ENCODE measurements around the gene TAAR5.
A peak's percentile ranks its signal among the peaks of the same experiment; 100 is the strongest.
"Not testable (repeated sequence)": the region's sequence is repeated elsewhere in the genome, so short reads cannot be mapped to it uniquely, and the experiment has no call there.

The TAAR5 gene, protein sequence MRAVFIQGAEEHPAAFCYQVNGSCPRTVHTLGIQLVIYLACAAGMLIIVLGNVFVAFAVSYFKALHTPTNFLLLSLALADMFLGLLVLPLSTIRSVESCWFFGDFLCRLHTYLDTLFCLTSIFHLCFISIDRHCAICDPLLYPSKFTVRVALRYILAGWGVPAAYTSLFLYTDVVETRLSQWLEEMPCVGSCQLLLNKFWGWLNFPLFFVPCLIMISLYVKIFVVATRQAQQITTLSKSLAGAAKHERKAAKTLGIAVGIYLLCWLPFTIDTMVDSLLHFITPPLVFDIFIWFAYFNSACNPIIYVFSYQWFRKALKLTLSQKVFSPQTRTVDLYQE

DNA sequence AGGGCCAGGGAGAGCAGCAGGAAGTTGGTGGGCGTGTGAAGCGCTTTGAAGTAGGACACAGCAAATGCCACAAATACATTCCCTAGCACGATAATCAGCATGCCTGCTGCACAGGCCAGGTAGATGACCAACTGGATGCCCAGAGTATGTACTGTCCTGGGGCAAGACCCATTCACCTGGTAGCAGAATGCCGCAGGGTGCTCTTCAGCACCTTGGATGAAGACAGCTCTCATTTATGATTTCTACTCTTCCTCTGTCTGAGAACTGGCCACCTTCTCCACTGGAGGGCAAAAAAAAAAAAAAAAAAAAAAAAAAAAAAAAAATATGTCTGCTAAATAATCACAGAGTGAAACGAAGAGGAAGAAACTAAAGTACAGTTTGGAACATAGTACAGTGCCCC is at the start of gene TAAR5:
TSS of gene TAAR5 (minus strand) at position 288 of the 400 bp plus-strand sequence. CDS start at position 233, 55 bp downstream.
- no peak for DNase-seq (ENCODE audit: low spot score)

DNA sequence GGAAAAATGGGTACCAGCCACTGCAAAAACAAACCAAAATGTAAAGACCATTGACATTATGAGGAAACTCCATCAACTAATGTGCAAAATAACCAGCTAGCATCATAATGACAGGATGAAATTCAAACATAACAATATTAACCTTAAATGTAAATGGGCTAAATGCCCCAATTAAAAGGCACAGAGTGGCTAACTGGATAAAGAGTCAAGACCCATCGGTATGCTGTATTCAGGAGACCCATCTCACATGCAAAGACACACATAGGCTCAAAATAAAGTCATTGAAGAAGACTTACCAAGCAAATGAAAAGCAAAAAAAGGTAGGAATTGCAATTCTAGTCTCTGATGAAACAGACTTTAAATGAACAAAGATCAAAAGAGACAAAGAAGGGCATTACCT is 47.6 kb upstream of the TAAR5 start:
- not testable (repeated sequence) for DNase-seq (ENCODE audit: low spot score)

DNA sequence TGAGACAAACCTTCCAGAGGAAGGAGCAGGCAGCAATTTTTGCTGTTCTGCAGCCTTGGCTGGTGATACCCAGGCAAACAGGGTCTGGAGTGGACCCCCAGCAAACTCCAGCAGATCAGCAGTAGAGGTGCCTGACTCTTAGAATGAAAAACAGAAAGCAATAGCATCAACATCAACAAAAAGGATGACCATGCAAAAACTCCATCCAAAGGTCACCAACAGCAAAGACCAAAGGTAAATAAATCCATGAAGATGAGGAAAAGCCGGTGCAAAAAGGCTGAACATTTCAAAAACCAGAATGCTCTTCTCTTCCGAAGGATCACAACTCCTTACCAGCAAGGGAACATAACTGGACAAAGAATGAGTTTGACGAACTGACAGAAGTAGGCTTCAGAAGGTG is 46.4 kb upstream of the TAAR5 start:
- not testable (repeated sequence) for DNase-seq (ENCODE audit: low spot score)

DNA sequence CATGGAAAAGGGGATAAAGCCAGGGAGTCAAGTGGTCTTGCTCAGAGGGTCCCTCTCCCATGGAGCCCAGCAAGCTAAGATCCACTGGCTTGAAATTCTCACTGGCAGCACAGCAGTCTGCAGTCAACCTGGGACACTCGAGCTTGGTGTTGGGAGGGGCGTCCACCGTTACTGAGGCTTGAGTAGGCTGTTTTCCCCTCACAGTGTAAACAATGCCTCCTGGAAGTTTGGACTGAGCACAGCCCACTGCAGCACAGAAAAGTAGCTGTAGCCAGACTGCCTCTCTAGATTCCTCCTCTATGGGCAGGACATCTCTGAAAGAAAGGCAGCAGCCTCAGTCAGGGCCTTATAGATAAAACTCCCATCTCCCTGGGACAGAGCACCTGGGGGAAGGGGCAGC is 45.7 kb upstream of the TAAR5 start:
- DNase-seq (ENCODE audit: low spot score): not testable (repeated sequence)

DNA sequence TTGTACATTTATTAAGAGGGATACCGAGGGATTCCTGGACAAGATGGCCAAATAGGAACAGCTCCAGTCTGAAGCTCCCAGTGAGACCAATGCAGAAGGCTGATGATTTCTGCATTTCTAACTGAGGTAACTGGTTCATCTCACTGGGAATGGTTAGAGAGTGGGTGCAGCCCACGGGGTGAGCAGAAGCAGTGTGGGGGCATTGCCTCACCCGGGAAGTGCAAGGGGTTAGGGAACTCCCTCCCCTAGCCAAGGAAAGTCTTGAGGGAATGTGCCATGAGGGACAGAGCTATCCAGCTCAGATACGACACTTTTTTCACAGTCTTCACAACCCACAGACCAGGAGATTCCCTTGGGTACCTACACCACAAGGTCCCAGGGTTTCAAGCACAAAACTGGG is 45.3 kb upstream of the TAAR5 start:
- no peak for DNase-seq (ENCODE audit: low spot score)

DNA sequence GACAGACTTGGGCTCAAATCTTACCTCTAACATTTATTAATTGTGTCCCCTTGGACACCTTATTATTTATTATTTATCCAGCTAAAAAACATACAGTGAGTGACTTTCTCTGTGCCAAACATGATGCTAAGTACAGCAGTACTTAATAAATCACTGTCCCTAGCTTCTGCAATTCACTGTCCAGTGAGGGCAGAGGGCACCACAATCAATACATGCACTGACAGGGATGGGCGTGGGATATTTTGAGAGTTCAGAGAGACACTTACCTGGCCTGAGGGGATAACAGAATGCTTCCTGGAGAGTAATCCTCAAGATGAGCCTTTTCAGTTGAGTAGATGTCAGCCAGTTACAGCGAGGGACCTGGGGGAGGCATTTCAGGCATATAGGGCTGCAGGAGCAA is 43.8 kb upstream of the TAAR5 start:
- DNase-seq (ENCODE audit: low spot score): no peak

DNA sequence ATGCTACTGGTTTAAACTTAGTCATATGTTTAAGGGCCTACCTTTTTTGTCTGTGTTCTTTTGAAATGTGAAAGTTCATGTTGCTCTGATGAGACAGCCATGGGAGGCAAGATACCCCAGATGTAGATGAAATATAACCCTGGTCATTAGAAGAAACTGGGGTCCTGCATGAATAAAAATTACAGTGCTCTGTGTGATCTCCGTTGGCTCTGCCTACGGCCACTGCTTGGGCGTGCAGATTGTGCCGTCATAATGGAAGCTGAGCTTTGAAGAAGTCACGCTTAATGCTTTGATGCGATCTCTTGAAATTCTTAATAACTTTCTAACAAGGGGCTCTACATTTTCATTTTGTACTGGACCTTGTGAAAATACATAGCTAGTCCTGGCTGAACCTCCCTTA is 34.6 kb upstream of the TAAR5 start, which contains the start of gene TAAR2:
TSS of gene TAAR2 (minus strand) at position 101 of the 400 bp plus-strand sequence. CDS start at position 101, 0 bp downstream.
- no peak for DNase-seq (ENCODE audit: low spot score)

DNA sequence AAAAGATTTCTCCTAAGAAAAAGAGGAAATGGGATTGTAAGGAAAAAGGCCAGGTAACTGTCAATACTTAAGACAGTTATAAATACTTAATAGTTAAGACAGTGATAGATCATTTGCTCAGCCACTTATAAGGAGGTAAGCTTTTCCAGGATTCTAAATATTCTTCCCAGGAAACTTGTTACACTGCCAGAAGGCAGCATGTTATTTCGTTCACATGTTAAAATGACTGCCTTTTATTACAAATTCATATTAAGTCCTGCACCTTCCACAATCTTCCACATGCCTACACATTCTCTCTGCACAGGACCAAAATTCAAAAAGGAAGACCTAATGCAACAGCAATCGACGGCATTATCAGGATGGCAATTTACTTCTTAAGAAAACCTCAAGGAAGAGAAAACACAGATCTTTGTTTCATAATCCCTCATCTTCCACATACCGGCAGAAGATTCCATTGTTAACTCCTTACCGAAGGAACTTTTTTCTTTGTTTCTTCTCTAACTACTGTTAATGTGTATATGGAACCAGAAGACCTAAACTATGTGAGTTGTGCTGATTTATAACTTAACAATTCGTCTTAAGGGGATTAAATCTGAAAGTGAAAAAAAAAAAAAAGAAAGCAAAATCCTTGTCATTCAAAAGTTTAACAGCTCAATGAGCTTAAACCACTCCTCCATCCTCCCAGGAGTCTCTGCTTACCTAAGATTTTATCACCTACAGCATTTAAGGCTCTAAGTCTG is 33.7 kb upstream of the TAAR5 start:
- no peak for DNase-seq (ENCODE audit: low spot score)

DNA sequence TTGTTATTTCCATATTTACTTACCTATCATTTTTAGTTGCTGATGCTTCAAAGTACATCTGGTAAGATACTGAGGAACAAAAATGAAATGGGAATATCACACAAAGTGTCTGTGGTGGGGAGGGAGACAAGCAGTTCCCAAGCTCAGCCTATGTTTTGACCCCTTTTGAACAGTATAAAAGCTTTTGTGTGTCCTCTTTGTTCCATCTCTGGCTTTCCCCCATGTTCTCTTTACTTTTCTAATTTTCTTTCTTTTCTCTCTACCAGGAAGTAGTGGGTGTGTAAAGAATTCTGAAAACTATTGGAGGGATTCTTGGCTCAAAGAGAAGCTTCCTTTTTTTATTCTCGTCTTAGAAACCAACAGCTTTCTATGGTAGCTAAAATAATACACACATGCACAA is 27.1 kb upstream of the TAAR5 start:
- DNase-seq (ENCODE audit: low spot score): no peak

DNA sequence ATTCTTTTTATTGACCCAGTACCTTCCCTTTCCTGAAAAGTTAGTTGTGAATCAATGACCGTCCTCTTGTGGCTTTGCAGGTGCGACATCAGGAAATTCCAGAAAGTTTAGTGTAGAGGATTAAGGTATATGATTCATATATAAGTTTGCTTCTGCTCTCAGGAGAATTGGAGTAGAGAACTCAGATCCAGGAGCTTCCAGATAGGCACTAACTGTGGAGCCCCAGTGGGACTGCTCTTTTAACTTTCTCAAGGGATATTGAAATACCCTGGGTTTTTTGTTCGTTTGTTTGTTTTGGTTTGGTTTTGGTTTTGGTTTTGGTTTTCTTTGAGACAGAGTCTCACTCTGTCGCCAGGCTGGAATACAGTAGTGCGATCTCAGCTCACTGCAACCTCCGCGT is 25.0 kb upstream of the TAAR5 start:
- DNase-seq (ENCODE audit: low spot score): peak; percentile 6

DNA sequence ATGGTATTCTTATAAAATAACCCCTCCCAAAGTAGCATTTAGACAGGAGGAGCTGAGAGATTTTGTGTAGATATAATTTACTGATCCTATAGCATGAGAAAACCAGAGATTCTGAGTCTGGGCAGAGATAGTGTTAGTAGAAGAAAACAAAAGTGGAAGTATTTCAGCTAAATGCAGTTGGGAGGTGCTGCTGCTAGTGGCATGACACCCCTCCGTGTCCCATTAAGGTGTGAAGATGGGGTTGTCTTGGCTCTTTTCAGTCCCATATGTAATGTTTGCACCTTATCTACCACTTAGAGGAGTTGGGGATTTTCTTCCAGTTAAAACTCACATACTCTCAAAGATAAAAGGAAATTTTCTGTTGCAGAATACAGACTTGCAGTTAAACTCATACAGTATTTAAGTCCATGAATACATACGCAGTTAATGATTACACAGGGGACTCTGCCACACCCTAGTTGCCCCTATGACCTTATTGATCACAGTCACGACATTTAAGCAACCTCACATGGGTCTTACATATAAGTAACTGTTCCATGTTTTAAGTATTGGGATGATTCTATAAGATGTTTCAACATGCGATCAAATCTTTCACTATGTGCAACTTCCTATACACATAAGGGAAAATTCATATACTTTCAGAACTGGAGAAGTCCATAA is 23.0 kb upstream of the TAAR5 start:
- DNase-seq (ENCODE audit: low spot score): no peak

DNA sequence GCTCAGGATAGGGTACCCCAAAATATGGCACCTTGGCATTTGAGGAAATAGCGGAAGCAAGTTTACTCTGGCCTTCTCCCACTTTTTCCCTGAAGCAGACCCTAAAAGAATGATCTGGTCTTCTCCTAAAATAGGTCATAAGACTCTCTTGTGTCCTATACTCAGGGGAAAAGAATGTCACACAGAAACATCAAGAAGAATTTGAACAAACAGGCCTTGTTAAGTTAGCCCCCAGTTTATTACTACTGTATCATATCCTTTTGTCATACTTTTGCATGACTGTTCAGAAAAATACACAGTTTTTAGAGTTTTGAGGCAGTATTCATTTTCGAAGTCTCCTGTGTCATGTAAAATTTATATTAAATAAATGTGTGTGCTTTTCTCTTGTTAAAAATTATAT is 22.1 kb upstream of the TAAR5 start:
- no peak for DNase-seq (ENCODE audit: low spot score)

DNA sequence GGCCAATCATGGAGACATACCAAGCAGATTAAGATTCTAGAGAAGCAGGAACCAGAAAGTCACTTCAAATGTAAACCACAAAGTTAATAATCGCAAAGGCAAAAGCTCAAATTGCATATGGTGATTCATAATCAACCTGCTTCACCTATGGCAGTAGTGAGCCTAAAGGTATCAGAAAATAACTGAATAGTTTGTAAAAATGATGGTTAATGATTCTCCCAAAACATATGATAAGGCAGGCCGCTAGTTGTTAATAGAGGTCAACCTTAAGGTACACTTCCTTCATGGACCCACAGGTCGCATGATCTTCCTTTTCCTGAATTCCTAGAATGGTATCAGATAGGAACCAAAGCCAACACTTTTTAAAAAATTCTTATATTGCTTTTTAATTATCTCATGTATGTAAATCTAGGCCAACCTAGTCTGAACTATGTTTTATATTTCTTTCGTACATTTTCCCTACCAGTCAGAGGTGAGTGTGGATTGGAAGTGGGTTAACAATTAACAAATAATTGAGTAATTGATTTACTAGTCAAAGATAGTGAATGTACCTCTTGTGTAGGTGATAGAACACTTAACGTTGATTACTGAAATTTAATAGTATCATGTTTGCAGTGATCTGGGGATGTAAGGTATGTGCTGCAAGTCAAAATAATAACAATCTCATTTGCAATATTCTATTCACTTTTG is 18.1 kb upstream of the TAAR5 start:
- no peak for DNase-seq (ENCODE audit: low spot score)

DNA sequence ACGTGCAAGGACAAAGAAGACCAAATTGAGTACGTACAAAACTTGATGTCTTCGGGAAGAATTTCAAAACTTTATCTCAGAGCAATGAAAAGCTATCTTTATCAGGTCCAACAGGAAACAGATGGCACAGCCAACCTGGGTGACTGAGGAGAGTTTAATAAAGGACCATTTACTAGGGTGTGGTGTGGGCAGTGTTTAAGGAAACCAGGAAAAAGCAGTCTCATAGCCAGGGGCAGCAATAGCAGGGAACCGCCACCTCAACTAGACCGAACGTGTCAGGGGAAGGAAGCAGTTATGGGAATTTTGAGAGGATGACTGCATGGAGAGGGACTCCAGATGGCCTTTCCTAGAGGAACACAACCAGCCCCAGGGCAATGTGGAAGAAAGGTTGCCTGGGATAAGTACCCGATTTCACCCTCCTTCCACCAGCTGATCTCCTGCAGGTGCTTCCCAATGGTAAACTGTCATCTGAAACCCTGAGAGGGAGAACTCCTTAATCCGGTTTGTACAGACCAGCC is 15.2 kb upstream of the TAAR5 start:
- DNase-seq (ENCODE audit: low spot score): no peak

DNA sequence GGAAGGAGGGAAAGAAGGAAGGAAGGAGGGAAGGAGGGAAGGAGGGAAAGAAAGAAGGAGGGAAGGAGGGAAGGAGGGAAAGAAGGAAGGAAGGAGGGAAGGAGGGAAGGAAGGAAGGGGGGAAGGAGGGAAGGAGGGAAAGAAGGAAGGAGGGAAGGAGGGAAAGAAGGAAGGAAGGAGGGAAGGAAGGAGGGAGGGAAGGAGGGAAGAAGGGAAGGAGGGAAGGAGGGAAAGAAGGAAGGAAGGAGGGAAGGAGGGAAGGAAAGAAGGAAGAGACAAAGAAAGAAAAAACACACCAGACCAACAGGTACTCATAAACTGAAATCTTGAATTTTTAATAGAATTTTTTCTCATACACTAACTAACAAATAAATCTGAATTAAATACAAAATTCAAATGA is 11.4 kb upstream of the TAAR5 start:
- DNase-seq (ENCODE audit: low spot score): not testable (repeated sequence)

DNA sequence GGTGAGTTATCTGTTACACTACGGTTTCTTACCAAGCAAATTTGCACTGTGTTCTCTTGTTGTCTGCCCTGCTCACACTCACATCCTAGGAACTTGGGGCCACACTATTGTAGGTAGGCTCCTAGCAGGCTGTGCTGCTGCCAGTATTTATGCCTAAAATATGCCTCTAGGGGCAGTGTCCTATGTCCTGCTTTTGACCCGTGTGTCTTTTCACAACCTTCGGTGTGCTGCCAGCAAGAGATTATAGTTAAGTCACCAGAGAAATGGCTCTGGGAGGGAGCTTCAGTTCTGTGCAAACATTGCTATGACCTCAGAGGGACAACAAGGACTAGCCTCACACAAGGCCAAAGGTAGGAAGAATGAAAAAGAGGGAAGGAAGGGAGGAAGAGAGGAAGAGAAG is 8.9 kb upstream of the TAAR5 start:
- peak; percentile 59 for DNase-seq (ENCODE audit: low spot score)

DNA sequence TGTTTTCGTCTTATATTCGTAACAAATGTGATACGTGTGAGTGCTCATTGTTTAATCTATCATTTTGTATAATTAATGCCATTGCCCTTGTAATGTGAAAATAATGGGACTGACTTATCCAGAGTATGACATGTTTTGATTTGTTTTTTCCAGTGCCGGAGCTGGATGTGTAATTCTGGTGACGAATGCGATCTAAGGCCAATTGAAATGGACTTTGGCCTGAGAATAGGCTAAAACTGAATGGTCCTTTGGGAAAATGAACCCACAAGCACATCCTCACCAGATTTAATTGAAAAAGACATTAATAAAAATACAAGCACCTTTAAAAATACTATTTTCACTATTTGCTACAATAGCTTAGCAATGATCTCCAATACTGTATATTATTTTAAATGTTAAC is 6.7 kb upstream of the TAAR5 start:
- no peak for DNase-seq (ENCODE audit: low spot score)

DNA sequence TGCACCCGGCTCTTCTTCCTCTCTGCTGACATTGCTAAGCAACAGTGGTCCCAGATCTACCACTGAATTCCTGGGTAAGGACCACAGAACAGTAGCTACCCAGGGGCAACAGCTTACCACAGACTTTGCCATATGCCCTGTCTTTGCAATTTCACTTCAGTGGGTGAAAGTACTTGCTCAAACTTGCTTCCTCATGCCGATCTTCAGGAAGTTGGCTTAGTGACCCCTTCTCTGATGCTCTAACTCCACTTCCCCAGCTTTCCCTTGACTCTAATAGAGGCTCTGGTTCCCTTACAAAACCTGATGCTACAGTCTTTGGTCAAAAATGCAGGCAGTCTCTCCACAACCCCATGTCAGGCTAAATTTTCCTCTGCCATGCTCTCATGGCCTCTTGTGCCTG is 3.3 kb upstream of the TAAR5 start:
- DNase-seq (ENCODE audit: low spot score): no peak

DNA sequence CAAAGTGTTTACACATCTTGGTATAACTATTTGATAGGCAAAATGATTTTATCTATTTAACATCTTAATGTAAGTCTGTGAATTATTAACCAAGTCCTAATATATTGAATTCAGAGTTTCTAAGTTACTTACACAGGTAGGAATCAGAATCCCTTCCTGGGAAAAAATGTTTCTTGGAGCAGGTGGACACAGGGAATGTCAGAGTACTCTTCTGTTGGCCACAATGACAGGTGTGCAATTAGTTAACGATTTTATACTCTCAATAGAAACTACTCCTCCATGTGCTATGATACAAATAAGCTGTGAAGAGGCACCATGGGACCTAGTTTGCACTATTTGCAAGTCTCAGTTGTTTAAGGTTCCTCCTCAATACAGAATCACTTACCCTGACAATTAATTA is 821 bp upstream of the TAAR5 start:
- no peak for DNase-seq (ENCODE audit: low spot score)

DNA sequence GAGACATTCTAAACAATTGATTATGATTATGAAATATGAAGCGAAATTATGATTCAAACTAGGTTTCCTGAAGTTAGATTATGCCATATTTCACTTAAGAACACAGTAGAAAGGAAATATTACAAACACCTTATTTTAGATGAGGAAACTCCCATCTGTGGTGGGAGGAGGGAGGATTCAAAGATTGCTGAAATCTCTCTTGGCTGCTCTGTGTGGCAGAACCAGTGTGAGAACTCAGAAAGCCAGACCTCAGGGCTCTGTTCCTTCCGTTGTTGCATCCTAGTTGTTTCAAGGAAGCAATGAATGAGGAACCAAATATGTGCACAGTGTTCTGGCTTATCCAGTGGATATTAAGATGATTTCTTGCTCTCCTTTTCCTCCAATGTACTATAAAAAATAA is 2.1 kb downstream of the TAAR5 start:
- DNase-seq (ENCODE audit: low spot score): no peak

DNA sequence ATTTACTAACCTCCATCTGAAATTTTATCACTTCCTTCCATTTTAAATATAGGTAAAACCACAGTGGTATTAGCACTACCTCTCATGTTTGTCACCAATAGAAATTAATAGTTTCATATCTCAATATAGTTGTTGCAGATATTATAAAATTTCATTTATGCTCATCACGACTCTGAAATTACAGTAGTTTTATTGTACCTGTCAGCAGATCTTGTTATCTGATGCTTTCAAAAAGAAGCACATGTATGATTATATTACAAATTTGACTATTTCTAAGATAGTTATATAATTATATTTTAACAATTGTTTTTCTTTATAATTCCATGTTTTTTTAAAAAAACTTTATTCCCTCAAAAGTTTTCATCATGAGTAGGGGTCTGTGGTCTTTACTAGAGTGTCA is 4.8 kb downstream of the TAAR5 start:
- DNase-seq (ENCODE audit: low spot score): no peak

DNA sequence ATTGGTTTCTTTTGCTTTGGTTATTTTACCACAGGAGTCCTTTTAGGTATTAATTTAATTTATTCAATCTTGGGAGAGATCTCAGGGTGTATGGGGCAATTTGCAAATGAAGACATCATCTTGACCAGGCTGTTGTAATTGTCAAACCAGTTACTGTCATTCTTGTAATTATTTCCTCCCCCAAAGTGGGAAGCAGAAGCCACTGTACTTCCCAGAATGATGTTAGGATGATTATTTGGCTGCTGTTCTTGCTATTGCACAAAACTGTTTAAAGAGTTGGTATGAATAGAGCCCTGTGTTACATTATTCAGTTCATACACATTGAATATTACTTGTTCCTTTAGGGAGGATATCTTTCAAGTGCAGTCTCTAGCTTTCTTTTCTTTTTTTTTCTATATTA is 17.8 kb downstream of the TAAR5 start:
- DNase-seq (ENCODE audit: low spot score): no peak
